GM19452 (cell line): ENCODE results near the gene KPNA6.

Source experiments
- ATAC-seq: cut with Tn5 transposase; IDR thresholded peaks from one replicate; pipeline ENCODE4 v1.9.1; 2021; ENCODE audit not compliant: unreplicated experiment

KPNA6 gene

DNA sequence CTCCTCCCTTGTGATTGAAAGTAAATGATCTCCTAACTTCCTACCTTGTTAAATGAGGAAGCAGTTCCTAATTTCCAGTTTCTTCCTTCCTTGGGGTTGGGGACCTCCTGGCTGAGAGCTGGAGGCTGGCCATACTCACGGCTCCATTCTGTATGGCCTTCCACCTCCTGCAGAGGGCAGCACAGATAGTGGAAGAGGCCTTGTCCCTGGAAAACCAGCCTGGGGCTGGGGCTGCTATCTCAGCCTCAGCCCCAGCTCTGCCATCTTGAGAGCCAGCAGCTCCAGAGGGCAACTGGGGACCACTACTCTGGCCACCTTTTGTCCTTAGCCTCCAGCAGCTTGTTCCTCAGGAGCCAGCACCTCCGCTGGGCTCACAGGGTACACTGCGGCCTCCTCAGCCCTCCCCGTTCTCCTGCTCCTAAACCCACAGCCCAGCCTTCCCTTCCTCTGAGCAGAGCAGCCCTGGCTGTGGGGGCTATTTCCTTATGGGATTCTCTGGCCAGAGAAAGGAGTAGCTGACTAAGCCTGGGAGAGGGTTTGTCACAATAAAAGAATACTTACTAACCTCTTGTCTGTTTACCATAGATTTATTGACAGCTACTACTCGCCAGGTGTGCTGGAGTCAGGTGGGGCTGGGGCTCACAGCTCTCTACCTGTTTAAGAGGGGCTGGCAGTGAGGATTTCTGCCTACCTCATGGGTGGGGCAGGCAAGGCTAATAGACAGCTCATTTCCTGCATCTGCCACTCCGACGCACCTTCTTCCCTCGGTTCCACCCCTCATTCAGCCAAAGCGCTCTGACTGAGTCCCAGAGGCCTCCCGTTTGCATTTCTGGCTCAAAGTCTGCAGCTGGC is 108.0 kb downstream of the KPNA6 start:
- ATAC-seq = no peak

DNA sequence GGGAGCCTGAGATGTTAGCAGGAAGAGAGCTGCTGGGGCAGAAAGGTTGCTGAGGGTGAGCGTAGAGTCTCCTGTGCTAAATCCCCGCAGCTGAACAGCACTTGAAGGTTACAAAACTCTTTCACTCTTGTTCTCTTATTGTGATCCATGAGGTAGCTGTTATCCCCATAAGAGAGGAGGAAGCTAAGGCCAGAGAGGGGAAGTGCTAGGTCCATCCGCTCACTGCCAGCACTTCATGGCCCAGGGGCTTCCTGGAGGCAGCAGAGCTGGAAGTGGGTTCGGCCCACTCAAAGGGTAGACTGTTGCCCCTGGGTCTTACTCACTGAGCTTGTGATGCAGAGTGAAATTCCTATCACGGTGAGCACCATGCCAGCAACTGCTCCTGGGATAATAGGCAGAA is 108.7 kb downstream of the KPNA6 start:
- no peak for ATAC-seq

DNA sequence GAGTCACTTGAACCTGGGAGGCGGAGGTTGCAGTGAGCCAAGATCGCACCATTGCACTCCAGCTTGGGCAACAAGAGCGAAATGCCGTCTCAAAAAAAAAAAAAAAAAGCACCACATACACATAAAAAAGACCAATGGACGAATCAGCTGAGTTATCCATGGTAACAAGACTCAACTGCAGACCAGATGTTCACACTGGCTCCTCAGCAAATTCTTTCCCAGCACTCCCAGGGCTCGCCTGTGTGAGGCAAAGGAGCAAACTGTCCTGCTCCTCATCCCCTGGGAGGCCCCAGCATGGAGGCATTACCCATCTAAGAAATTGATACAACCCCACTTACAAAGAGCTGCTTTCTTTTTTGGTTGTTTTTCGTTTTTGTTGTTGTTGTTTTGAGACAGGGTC is 111.2 kb downstream of the KPNA6 start:
- no peak for ATAC-seq

DNA sequence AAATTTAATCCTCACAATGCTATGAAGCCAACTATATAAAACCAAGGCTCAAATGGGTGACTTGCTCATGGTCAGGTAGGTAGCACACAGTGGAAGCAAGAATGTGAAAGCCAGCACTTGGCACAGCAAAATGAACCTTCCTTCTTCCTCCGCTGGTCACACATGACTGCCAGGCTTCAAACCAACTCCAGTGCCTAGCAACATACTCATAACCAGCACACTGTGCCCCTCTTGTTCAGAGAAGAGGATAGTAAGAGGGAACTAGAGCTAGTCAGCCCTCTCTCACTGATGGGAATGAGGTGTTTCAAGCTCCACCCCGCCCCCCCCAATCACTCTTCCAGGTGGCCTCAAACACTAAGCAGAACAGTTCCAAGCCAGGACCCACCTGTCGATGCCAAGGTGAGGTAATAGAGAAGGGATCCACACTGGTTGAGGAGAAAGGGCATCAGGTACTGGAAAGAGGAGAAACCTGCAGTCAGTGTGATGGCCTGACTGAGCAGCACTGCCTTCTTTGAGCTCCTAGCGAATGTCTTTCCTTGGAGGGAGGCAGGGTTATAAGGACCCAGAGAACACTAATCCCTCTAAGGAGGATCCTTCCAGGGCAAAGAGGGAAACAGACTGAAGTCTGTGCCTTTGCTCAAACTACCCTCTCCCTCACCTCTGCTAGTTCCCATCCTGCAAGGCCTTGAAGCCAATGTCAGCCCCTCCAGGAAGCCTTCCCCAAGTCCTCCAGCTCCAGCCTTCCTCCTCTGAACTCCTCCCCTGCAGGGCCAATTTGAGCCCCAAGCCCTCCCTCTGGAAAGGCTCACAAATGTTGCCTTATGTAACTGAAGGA is 113.1 kb downstream of the KPNA6 start:
- no peak for ATAC-seq

DNA sequence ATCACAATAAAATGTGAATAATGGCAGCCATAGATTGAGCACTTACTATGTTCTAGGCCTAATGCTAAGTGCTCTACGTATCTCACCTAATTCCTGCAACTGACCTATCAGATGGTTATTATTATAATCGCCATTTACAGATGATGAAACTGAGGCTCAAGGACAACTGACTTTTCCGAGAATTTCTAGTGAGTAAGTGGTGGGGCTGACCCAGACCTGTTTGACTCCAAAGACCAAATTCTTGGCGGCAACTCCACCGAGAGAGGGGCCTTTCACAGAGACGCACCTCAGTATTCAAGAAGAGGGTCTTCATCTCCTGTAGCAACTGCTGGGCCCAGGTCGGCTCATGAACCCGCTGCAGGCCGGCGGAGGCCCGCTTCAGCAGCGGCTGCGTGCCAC is 113.7 kb downstream of the KPNA6 start:
- ATAC-seq = no peak

DNA sequence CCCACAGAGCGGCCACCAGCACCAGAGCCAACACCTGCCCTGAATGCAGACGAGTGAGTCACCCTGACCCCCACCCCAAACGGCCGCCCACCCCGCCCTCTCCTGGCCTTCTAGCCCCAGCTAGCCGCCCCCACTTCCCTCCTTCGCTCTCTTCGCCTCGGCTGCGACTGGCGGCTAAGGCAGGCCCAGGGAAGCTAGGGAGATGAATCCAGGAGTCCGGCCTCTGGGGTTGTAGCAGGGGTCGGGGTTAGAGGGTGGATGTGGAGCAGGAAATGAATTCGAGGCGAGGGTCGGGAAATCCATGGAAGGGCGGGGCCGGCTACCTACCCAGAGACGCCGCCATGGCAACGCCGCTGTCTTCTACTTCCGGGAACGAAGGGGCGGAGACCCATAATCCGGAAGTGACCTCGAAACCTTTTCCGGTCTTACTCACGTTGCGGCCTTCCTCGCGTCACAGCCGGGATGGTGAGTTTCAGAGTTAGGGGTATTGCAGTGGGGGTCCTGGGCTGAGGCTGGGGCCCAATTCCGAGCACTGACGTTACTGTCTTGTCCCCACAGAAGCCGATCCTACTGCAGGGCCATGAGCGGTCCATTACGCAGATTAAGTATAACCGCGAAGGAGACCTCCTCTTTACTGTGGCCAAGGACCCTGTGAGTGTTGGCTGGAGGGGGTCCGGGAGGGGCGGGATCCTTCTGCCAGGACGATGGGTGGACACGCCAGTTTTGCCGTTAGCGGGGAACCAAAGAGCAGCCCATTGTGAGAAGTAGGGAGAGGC is 114.3 kb downstream of the KPNA6 start, which contains the start of the genes EIF3I and TMEM234:
TSS of gene EIF3I (plus strand) at position 428 of the 776 bp plus-strand sequence. CDS start at position 463, 35 bp downstream.
TSS of gene TMEM234 (minus strand) at position 374 of the 776 bp plus-strand sequence. CDS start at position 343, 31 bp downstream.
- ATAC-seq = peak; percentile 82

DNA sequence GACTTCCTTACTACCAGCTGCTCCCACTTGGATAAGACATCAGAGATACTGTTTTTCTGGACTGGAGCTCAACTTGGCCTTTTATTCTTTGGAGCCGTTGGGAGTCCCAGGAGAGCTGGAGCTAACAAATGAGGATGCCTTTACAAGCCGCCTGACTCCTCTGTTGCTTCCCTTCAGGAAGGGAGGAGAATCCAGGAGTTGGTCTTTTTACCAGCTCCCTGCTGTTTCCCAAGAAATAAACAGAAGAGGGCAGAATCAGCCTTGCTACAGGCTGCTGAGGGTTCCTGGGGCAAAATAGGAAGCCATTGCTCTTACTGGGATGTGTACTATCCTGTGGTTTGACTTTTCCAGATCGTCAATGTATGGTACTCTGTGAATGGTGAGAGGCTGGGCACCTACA is 115.8 kb downstream of the KPNA6 start:
- ATAC-seq = no peak

DNA sequence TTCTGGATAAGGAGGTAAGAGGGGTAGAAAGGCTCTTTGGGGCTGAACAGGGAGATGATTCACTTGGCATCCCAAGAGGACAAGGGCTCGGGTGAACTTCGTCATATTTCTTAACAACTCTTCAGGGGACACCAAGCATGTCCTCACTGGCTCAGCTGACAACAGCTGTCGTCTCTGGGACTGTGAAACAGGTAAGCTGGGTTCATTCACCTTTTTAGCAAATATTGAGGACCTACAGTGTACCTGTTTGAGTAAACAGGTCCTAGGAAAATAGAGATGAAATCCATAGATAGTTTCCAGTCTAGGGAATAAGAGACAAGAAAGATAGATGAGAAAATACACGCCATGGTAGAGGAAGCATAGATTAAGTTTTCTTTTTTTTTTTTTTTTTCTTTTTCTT is 116.4 kb downstream of the KPNA6 start:
- no peak for ATAC-seq
